Measurements from ENCODE around the gene EOMES. TPM values are rescaled to one million over a fixed set of nuclear protein-coding genes. Genes with fewer than 3 reads are reported as not detected.
A peak's percentile ranks its signal among the peaks of the same experiment; 100 is the strongest.

The EOMES gene
- total RNA-seq, 1 donor from 2014 or later, result not detected

DNA sequence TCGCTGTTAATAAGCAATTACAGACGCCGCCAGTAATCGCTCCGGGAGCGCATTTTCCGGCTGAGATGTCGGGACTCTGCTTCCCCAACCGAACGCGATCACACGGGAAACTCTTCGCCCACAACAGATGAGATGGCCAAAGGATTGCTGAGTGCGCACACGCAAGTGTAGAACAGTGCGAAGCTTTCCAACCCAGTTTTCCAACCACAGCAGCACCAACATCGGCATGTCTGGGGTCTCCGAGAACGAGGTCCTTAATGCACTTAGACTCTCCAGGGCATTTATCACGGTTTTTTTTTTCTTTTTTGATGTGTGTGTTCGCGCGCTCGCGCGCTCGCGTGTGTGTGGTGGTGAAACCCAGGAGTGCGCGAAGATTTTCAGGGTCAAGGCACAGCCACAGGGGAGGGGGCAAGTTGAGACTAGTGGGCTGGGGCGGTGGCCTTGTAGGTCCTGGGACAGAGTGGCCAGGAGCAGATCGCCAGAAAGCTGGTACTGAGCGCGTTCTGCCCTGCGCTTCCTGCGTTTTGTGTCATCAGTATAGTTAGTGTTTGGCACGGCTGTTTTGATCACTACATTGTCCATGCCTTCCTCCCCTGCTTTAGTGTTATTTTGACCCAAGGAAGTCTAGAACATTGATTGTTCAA, 1.8 kb upstream of the EOMES start:
- Histone ChIP-seq H3K27me3 (ENCODE audit: control insufficient read depth, insufficient read depth, low read length) (peaks cover 49% of the 10 kb centered on the region), H3K36me3 (ENCODE audit: control insufficient read depth, insufficient read depth, low read length) (no peaks in the 10 kb centered on the region), H3K4me3 (ENCODE audit: low read depth, low read length) (no peak overlapping the region)
- no peak for TF ChIP-seq CTCF (IDR thresholded peaks at IDR 0.05; ENCODE audit: insufficient read depth, low read length, severe bottlenecking)
- no peak for DNase-seq (ENCODE audit: low read depth)
- peak; percentile 36 for FAIRE-seq

DNA sequence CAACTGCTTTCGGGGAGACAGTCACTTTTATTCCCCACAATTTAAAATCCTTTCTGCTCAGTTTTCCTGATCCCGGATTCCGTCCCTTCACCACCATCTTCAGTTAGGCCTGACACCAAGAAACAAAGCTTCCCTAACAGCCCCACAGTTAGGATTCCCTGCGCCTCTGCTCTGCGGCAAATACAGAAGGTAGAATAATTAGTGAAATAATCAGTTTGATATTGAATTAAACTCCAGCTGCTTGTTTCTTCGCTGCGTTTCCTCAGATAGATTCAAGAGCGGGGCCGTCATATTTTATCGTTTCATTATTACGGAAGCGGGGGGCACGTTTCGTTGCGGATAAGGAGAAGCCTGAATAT, 1.3 kb upstream of the EOMES start:
- DNase-seq (ENCODE audit: low read depth) (no peak), FAIRE-seq (no peak)
- Histone ChIP-seq H3K4me3 (ENCODE audit: low read depth, low read length) (no peak overlapping the region), H3K27me3 (ENCODE audit: control insufficient read depth, insufficient read depth, low read length) (peaks cover 44% of the 10 kb centered on the region), H3K36me3 (ENCODE audit: control insufficient read depth, insufficient read depth, low read length) (no peaks in the 10 kb centered on the region)
- no peak for TF ChIP-seq CTCF (IDR thresholded peaks at IDR 0.05; ENCODE audit: insufficient read depth, low read length, severe bottlenecking)

- TF ChIP-seq CTCF (IDR thresholded peaks at IDR 0.05; ENCODE audit: insufficient read depth, low read length, severe bottlenecking), result no peak
- DNase-seq (ENCODE audit: low read depth) (no peak), FAIRE-seq (no peak)
- Histone ChIP-seq H3K36me3 (ENCODE audit: control insufficient read depth, insufficient read depth, low read length) (no peaks in the 10 kb centered on the region), H3K4me3 (ENCODE audit: low read depth, low read length) (no peak overlapping the region), H3K27me3 (ENCODE audit: control insufficient read depth, insufficient read depth, low read length) (peaks cover 40% of the 10 kb centered on the region)
Measured at GRCh38 chr3:27723001-27723445, 900 bp upstream of the EOMES start.

- TF ChIP-seq CTCF (IDR thresholded peaks at IDR 0.05; ENCODE audit: insufficient read depth, low read length, severe bottlenecking), result peak; percentile 22
- FAIRE-seq, result no peak
- H3K4me3 ChIP-seq (ENCODE audit: low read depth, low read length), result peak overlapping the region; percentile 13
- H3K36me3 ChIP-seq (ENCODE audit: control insufficient read depth, insufficient read depth, low read length), result no peaks in the 10 kb centered on the region
- peak; percentile 64 for DNase-seq (ENCODE audit: low read depth)
- H3K27me3 ChIP-seq (ENCODE audit: control insufficient read depth, insufficient read depth, low read length), result peaks cover 29% of the 10 kb centered on the region
Measured at GRCh38 chr3:27720899-27721716, 1.0 kb downstream of the EOMES start.

DNA sequence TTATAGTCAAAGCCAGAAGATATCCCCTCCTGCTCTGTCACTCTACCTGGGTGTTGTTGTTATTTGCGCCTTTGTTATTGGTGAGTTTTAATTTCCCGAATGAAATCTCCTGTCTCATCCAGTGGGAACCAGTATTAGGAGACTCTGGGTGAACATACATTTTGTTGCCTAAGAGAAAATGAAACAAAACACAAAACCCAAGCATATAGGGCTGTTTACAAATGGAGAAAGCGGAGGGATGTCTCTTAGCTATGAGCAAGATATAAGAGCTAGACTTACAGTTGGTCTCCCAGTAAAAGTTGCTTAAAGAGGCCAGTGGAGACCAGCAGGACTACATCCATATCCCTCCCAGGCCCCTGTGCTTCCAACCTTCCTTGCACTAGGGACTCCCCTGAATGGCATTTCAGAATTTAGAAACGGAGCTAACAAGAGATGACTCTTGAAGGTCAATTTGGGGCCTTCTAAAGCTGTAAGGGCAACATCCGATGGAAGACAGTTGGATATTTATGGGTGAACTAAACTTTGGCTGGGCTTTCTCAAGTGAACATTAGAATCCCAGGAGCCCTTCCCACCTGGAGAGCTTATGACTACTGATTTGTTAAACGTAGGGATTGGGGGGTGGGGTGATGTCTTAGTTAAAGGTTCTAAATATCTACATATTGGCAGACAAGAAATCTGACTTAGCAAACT, 2.7 kb downstream of the EOMES start:
- H3K4me3 ChIP-seq (ENCODE audit: low read depth, low read length), result no peak overlapping the region
- DNase-seq (ENCODE audit: low read depth), result no peak
- no peak for TF ChIP-seq CTCF (IDR thresholded peaks at IDR 0.05; ENCODE audit: insufficient read depth, low read length, severe bottlenecking)
- FAIRE-seq, result peak; percentile 70
- H3K36me3 ChIP-seq (ENCODE audit: control insufficient read depth, insufficient read depth, low read length), result no peaks in the 10 kb centered on the region
- H3K27me3 ChIP-seq (ENCODE audit: control insufficient read depth, insufficient read depth, low read length), result peaks cover 26% of the 10 kb centered on the region

All from bronchial epithelial cell (primary cell).